ENCODE measurements around the gene IBA57. TPM values are rescaled to one million over a fixed set of nuclear protein-coding genes. Genes with fewer than 3 reads are reported as not detected.

The IBA57 gene
- total and polyA plus RNA-seq, 2 of the 8 experiments (the other 6 are each of a cell fraction or from before 2014, with no cell fraction given), result 2.6 to 5.9 TPM

- no peak overlapping the region for H2BK20ac ChIP-seq (ENCODE audit: low read length)
- peaks cover 0 to 43% of the 10 kb centered on the region in 2 experiments; a peak in 3 of 4 replicates for H3K79me2 ChIP-seq (ENCODE audit: control insufficient read depth in 1 of 2, insufficient read depth in 2 of 2, low read length in 2 of 2)
- DNase-seq (ENCODE audit: low read depth in 1 of 2, low spot score in 2 of 2) (no peak), FAIRE-seq (no peak)
- no peak overlapping the region for H2BK5ac ChIP-seq (ENCODE audit: low read depth, low read length)
- H2AFZ ChIP-seq (ENCODE audit: low read length), result no peak overlapping the region
- no peak overlapping the region for H3K9ac ChIP-seq (replicated peaks in 1 of 4; ENCODE audit: extremely low read depth in 1 of 4, low read depth in 3 of 4, low read length in 3 of 4)
- no peak overlapping the region for H3K27ac ChIP-seq (ENCODE audit: low read depth, low read length)
- H4K91ac ChIP-seq (replicated peaks; ENCODE audit: insufficient read length, low read length), result no peak overlapping the region
- H3K4me1 ChIP-seq (replicated peaks in 1 of 4; ENCODE audit: control insufficient read depth in 3 of 4, insufficient read depth in 4 of 4, low read length in 3 of 4), result peaks cover 0 to 15% (median 7%) of the 10 kb centered on the region in 4 experiments; a peak in 5 of 7 replicates
- no peak overlapping the region for H2AK5ac ChIP-seq (ENCODE audit: low read depth, low read length)
- peaks cover 23% of the 10 kb centered on the region for H3K79me1 ChIP-seq (ENCODE audit: low read depth, low read length)
- no peak overlapping the region for H3K18ac ChIP-seq (ENCODE audit: extremely low read depth, low read length)
- no peak overlapping the region for H3K23ac ChIP-seq (ENCODE audit: insufficient read length)
- H4K20me1 ChIP-seq (replicated peaks in 1 of 2; ENCODE audit: control insufficient read depth in 1 of 2, insufficient read depth in 2 of 2, low read length in 2 of 2), result peaks cover 8 to 28% of the 10 kb centered on the region in 2 experiments
- H3K4me2 ChIP-seq (ENCODE audit: insufficient read depth in 1 of 2, low read depth in 2 of 2, low read length in 2 of 2), result no peak overlapping the region
- H2BK120ac ChIP-seq (replicated peaks; ENCODE audit: low read depth, low read length), result no peak overlapping the region
- CTCF ChIA-PET (ENCODE audit: partially characterized antibody), result interaction anchor here (1.4 to 1.7 kb wide), 2 partner anchors 13 to 20 kb away, joined by 3 to 5 read pairs; no protein-coding TSS in a partner anchor
- no peak overlapping the region for H3K4ac ChIP-seq (replicated peaks; ENCODE audit: insufficient read length, low read depth, low read length)
- no peaks in the 10 kb centered on the region for H3K36me3 ChIP-seq (ENCODE audit: control insufficient read depth in 2 of 4, insufficient read depth in 4 of 4, low read length in 3 of 4)
- no peak overlapping the region for H4K5ac ChIP-seq (ENCODE audit: insufficient read length, low read depth, low read length)
- H3K23me2 ChIP-seq (ENCODE audit: low read depth, low read length), result peaks cover 5% of the 10 kb centered on the region; the same call in 1 of the 2 replicates
- POLR2A ChIA-PET (ENCODE audit: partially characterized antibody), result interaction anchor here (1.0 to 1.8 kb wide), 2 partner anchors 13 to 21 kb away, joined by 3 to 7 read pairs; partner anchors contain the start of gene IBA57
- no peaks in the 10 kb centered on the region for H3K27me3 ChIP-seq (replicated peaks in 1 of 4; ENCODE audit: control insufficient read depth in 3 of 4, extremely low read depth in 1 of 4, insufficient read depth in 3 of 4, low read length in 3 of 4)
- no peak overlapping the region for H2BK12ac ChIP-seq (ENCODE audit: low read depth, low read length)
- H3K9me3 ChIP-seq (ENCODE audit: insufficient read depth in 2 of 2, low read depth in 1 of 2, low read length in 1 of 2), result no peaks in the 10 kb centered on the region
- no peak overlapping the region for H2BK15ac ChIP-seq (ENCODE audit: low read length)
- H3K14ac ChIP-seq (ENCODE audit: insufficient read length), result no peak overlapping the region
- WGBS, 2 experiments (ENCODE audit: extremely low coverage in 1 of 2, insufficient coverage in 1 of 2, insufficient read length in 1 of 2, insufficient replicate concordance in 2 of 2, low coverage in 1 of 2, low lambda C conversion rate in 2 of 2, missing lambda C conversion rate in 1 of 2), result 91% methylated on average over 16 of the region's 16 CpGs; no CpG with 5 or more reads in 1 of the 2 experiments
- H4K8ac ChIP-seq (ENCODE audit: extremely low read depth, insufficient read depth, low read length), result no peak overlapping the region
- H3K56ac ChIP-seq (replicated peaks; ENCODE audit: insufficient read length, low read depth, low read length), result no peak overlapping the region
- H3K4me3 ChIP-seq (ENCODE audit: extremely low read depth in 1 of 4, insufficient read depth in 2 of 4, low read depth in 3 of 4, low read length in 4 of 4), result no peak overlapping the region
- no peak for TF ChIP-seq NRF1 (IDR thresholded peaks at IDR 0.05; ENCODE audit: low read depth, low read length)
- no peak for TF ChIP-seq ZNF274 (IDR thresholded peaks at IDR 0.05; ENCODE audit: borderline replicate concordance, extremely low read depth, low read length)
- no peak for TF ChIP-seq TEAD4 (IDR thresholded peaks at IDR 0.05; ENCODE audit: low read depth, low read length)
- TF ChIP-seq BACH1 (IDR thresholded peaks at IDR 0.05; ENCODE audit: low read length), result no peak
- no peak for TF ChIP-seq CEBPB (IDR thresholded peaks at IDR 0.05; ENCODE audit: low read depth, low read length)
- TF ChIP-seq SIN3A (conservative IDR thresholded peaks at IDR 0.05 in 1 of 2, IDR thresholded peaks at IDR 0.05 in 1 of 2; ENCODE audit: low read depth in 1 of 2, low read length in 2 of 2), result no peak
- no peak for TF ChIP-seq RFX5 (IDR thresholded peaks at IDR 0.05; ENCODE audit: borderline replicate concordance, low read depth, low read length)
- TF ChIP-seq, protein P1, sequence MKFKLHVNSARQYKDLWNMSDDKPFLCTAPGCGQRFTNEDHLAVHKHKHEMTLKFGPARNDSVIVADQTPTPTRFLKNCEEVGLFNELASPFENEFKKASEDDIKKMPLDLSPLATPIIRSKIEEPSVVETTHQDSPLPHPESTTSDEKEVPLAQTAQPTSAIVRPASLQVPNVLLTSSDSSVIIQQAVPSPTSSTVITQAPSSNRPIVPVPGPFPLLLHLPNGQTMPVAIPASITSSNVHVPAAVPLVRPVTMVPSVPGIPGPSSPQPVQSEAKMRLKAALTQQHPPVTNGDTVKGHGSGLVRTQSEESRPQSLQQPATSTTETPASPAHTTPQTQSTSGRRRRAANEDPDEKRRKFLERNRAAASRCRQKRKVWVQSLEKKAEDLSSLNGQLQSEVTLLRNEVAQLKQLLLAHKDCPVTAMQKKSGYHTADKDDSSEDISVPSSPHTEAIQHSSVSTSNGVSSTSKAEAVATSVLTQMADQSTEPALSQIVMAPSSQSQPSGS (IDR thresholded peaks at IDR 0.05; ENCODE audit: low read length), result no peak
- TF ChIP-seq TAF7 (optimal IDR thresholded peaks at IDR 0.05; ENCODE audit: borderline replicate concordance, low read depth, low read length), result no peak
- TF ChIP-seq JUN (IDR thresholded peaks at IDR 0.05; ENCODE audit: low read depth, low read length), result no peak
These were observed 21.2 kb upstream of the IBA57 start for GRCh38 chr1:228144193-228144992.
